NCI-H1417 treated with DMSO at 0.1 percent for 48 hours (cell line): ENCODE measurements around the gene TRAPPC10.

Experiments used
- DNase-seq: peaks from one replicate; lab custom pipeline; 2025; lab: John Stamatoyannopoulos, UW

The TRAPPC10 gene

DNA sequence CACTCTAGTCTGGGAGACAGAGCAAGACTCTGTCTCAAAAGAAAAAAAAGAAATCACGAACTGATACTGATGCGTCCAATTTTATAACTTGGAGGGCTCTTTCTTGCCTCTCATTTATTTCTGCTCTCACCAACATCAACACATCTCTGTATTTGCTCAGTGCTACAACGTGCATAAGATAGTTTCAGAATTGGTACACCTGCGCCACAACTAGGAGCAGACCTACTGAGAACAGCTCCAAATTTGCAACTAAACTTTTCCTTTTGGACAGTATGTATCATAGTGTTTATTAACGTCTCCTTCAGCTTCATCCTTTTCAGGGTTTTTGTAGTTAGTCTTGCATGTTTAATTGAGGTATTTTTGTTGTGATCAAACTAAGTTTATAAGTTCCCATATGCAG is 27.7 kb downstream of the TRAPPC10 start:
- no peak for DNase-seq

DNA sequence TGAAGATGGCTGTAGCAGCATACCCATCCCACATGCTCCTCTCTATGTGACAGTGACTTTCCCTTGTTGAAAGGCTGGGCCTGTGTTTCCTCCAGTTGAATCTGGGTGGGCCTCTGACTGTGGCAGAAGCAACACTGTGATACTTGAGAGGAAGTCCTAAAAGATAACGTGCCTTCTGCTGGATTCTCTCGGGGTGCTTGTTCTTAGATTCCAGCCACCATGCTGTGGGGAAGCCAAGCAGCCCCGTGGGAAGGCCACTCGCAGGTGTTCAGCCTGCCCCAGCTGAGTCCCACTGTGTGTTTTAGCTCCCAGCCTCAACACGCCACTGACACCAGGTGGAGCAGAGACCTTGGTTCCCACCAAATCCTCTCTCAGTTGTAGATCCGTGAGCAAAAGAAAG is 31.5 kb downstream of the TRAPPC10 start:
- no peak for DNase-seq

DNA sequence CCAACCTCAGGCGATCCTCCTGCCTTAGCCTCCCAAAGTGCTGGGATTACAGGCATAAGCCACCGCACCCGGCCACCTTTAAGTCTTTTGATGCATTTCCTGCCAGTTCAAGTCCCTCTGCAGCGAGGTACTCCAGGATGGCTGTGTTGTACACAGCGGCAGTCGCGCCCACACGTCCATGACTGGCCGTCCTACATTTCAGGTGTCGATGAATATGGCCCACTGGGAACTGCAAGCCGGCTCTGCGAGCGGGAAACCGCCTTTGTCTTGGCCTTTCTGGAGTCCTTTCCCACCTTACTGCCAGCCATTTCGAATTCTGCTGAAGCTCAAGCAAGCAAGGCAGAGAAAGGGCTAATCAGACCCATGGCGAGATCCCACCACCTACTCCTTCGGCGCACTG is 34.6 kb downstream of the TRAPPC10 start:
- no peak for DNase-seq

DNA sequence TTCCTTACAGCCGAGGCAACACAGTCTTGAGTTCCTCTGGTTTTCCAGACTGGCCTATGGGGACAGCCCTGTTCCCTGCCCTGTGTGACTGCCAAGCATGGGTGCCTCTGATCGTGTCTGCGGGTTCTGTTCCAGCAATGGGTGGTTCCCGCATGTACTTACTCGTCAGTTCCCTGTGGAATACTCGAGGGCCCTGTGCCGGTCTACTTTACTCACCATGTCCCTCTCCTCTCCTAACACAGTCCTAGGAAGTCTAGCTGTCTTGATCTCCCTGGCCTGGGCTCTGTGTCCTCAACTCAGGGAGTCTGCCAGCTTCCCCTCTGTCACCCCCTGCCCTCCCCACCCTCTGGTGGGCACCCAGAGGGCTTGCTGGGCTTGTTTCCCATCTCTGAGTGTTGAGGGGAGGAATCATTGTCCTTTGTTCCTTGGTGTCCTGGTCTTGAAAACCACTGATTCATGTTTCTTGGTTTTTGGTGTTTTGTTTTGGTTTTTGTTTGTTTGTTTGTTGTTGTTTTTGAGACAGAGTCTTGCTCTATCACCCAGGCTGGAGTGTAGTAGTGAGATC is 36.0 kb downstream of the TRAPPC10 start:
- DNase-seq: no peak

DNA sequence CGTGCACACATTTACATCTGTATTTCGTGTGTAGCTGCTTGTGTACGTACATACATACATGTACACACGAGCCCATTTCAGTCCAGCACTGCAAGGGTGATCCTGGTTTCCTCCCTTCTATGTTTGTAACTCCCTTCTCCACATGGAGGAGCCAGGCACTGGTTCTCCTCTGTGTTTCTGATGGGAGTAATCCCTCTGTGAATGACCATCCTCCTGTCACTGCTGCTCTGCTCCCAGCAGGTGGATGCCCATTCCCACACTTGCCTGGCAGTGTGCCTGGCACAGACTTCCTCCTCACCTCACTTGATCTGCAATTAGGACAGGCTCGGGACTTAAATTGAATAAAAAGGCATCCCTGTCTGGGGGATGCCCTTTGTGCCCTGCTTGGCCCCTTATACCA is 37.1 kb downstream of the TRAPPC10 start:
- no peak for DNase-seq

DNA sequence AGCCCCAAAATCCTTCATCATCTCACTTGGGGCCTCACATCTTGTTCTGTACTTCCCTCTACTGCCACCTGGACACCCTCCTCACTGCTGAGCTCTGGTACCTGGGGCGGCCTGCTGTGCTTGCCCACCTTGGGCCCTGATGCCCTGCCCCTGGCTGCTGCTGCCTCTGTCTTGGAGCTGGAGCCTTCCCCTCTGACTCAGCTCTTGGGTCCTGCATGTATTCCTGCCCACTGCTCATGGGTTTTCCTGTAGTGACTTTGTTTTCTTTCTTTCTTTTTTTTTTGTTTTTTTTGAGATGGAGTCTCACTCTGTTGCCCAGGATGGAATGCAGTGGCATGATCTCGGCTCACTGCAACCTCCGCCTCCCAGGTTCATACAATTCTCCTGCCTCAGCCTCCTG is 37.5 kb downstream of the TRAPPC10 start:
- no peak for DNase-seq

DNA sequence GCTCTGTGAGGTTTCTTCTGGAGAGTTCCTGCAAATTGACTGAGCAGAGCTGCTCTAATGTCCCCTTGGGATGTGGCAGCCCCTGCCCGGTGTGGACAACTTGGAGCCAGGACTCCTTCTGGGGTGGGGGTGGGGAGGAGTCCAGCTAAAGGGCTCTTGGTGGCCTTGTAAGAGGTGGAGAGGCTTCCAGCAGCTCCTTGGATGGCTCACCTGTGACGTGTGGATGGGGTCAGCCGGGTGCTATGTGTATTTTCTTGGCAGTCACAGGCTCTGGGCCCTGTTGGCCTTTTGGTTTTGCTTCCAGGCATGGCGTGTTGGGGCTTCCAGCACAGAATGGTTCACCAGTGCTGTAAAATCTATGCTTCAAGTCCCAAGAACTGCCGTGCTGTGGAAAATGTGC is 38.2 kb downstream of the TRAPPC10 start:
- DNase-seq: no peak

DNA sequence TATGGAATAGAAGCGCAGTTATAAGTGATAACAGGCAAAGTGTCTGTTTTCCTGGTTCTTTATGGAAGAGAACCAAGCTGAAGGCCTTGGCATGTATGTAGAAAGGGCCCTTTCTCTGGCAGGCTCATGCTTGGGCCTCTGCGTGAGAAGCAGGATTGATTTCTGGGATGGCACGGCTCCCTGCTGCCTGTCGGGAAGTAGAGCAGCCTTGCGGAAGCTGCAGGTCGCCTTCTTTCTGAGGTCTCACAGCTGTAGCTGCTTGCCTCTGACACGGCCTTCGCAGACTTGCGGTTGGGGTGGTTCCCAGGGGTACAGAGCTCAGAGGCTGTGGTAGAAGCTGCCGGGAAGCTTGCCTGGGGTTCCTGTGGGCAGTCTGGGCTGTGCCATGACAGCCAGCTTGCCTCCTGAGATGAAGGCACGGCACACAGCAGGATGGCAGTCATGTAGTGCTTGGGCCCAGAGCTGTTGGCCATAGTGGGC is 39.4 kb downstream of the TRAPPC10 start:
- DNase-seq: no peak

DNA sequence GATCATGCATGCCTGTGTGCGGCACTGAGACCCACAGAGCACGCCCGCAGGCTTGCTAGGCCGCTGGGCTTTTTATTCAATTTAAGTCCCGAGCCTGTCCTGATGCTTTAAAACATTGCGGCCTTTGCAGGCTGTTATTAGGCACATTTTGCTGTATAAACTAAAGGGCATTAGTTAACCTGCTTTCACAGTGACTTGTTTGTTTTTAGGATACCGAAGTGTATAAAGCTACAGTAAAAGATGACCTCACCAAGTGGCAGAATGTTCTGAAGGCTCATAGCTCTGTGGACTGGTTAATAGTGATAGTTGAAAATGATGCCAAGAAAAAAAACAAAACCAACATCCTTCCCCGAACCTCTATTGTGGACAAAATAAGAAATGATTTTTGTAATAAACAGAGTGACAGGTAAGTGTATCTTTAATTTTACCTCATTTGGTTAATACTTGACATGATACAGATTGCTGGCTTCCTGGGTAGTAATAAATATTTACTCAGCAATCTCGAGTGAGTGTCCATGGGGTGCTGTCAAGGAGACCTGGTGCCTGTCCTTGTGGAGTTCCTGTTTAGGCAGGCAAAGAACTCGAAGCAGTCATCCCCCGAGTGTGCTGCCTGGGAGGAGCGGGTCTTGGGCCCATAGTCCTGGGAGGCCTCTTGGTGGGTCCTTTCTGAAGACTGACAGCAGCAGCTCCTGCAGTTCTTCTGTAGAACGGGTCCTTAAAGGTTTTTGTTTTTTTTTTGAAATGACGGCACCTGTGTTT is 40.1 kb downstream of the TRAPPC10 start:
- DNase-seq: peak; percentile 36

DNA sequence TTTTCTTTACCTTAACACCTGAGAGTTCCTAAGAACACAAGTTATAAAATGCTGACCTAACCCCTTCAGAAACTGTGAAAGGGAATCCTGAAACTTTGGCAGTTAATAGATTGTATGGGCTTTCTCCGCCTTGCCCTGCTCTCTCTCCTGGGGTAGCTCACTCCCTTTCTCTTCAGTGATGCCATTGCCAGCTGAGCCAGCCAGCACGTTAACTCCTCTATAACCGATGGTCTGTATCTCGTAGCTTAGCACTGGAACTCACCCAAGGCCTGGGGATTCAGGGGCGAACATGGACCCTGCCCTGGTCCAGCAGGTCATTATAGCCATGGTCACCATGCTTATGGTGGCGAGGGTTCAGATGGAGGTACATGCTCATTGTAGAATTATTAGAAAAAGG is 40.7 kb downstream of the TRAPPC10 start:
- DNase-seq: no peak

DNA sequence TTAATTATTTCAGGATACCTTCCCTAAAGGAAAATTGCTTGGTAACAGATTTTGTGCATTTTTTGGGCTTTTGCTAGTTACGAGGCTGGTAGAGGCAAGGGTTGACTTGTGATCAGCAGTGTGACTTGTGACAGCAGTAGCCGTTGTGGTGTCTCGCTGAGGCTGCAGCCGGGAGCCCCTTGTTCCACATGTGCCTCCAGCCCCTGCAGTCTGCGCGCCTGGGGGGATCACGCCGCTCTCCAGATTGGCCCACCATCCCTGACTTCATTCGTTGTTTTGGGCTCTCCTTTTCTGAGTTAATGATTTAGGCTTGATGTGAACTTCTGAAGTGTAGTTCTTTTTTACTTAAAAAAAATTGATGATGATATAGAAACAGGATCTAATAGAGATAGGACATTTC is 41.5 kb downstream of the TRAPPC10 start:
- DNase-seq: no peak

DNA sequence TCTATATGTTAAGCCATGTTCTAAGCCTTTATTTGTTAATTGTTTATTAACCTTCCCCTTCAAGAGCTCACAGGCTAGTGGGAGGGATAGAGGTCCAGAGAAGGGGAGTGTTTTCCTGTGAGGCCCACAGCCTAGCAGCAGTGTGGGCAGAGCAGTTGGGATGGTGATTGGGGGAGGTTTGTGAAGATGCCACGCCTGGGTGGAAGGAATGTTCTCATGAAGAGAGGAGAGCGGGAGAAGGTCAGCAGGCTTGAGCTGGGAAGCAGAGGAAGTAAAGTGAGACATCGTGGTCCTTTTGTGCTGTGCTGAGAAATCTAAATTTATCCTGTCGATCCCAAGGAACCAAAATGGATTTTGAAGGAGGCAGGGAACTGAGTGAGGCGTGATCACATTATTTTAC is 42.6 kb downstream of the TRAPPC10 start:
- no peak for DNase-seq

DNA sequence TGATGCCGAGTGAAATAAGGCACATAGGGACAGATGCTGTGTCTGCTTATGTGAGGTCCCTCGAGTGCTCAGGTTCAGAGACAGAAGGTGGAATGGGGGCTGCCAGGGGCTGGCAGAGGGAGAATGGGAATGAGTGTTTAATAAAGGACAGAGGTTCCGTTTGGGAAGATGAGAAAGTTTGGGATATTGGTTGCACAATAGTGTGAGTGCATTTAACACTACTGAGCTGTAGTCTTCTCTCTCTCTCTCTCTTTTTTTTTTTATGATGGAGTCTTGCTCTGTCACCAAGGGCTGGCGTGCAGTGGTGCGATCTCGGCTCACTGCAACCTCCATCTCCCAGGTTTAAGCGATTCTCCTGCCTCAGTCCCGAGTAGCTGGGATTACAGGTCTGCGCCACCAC is 44.9 kb downstream of the TRAPPC10 start:
- DNase-seq: no peak

DNA sequence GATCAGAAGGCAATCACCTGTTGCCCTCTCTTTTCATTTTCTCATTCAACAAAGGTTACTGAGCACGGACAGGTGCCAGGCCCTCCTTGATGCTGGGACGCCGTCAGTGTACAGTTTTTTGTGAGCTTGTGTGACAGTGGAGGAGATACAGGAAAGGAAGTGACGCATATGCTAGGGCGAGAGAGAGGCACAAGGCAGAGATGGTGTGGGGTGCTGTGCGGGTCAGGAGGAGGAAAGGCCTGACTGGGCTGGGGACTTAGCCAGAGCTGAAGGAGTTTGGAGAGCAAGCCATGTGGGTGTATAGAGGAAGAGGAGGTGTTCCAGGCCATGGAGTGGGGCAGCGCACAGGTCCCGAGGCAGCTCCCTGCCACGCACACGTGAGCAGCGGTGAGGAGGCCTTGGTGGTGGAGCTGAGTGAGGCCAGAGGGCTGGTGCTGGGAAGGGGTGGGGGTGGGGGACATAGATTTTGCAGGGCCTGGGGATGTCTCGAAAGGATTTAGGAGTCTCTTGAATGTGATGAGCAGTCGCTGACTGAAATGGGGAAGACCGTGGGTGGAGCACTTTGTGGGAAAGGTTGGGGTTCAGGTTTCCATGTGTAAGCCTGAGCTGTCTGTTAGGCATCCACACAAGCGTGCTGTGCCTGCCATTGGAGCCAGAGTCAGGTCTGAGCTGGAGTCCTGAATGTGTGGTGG is 46.0 kb downstream of the TRAPPC10 start:
- no peak for DNase-seq

DNA sequence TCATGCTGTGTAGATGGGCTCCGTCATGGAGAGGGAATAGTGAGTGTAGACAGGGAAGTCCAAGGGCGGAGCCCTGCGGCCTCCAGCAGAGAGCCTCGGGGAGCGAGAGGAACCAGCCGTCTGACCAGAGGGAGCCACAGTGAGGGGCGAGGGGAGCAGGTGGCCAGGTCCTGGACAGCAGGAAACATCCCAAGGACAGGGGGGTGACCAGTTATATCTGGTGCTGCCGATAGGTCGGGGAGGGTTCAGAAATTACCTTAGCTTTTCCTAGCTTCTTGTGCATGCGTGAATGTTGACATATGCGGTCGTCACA is 46.5 kb downstream of the TRAPPC10 start:
- DNase-seq: no peak

DNA sequence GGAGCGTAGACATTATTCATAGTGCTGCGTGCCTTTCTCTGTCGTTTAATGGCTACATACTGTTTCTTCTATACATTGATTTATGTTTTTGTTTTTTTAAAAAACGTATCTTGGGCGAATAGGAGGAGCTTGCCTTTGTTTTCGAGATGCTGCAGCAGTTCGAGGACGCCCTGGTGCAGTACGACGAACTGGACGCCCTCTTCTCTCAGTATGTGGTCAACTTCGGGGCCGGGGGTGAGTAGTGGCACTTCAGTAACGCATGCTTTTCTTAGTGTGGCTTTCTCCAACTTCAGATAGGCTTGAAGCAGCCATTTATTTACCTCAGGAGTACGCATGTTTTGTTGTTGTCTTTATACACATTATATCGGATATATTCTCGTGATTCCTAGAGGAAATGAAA is 46.9 kb downstream of the TRAPPC10 start:
- no peak for DNase-seq

DNA sequence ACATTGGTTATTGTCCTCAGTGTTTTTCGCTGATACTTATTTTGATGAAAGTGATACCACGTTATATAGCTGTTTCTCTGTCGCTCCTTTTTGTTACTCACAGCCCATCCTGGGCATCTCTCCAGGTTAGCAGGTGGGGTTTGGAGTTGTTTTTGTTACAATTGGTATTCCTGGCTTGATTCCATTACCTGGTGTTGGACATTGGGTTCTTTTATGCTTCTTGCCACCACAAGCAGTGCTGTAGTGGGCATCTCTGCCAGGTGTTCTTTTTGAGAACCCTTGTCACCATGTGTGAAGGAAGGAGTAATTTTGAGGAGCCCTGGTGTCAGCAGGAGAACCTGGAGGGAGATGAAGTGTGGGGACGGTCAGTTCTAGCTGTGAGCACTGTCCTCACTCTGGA is 47.6 kb downstream of the TRAPPC10 start:
- no peak for DNase-seq

DNA sequence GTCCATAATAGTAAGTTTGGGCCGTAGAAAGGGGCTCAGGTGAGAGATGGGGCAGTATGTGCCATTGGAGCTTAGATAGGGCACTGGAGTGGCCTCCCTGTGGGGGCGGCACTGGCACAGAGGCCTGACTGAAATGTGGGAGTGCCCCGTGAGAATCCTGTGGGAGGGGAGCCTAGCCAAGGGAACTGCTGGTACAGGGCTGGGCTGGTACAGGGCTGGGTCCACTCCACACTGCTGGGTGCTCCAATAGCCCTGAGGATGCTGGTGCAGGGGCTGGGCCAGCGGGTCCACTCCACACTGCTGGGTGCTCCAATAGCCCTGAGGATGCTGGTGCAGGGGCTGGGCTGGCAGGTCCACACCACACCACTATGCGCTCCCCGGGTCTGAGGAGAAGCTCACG is 50.3 kb downstream of the TRAPPC10 start:
- DNase-seq: no peak

DNA sequence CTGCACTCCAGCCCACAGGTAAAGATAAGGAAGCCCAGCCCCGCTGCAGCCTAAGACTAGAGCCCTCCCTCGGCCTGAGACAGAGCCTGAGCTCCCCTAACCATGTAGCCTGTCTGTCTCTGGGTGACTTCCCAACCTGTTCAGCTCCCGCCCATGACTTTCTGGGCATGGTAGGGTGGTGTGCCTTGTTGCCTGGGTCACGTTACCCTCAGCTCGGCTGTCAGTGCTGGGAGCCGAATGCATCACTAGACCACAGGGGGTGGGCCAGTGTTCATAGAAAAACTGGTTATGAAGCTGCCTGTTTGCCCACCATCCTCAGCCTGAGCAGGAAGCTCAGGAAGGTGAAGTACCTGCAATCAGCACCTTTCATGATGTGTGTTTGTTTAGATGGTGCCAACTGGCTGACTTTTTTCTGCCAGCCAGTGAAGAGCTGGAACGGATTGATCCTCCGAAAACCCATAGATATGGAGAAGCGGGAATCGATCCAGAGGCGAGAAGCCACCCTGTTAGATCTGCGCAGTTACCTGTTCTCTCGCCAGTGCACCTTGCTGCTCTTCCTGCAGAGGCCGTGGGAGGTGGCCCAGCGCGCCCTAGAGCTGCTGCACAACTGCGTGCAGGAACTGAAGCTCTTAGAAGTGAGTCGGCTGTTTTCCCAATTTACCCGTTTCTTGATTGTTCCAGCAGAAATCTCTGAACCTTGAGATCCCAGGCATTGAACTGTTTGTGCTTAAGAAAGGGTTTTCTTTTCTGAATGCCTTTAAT is 51.2 kb downstream of the TRAPPC10 start:
- no peak for DNase-seq

DNA sequence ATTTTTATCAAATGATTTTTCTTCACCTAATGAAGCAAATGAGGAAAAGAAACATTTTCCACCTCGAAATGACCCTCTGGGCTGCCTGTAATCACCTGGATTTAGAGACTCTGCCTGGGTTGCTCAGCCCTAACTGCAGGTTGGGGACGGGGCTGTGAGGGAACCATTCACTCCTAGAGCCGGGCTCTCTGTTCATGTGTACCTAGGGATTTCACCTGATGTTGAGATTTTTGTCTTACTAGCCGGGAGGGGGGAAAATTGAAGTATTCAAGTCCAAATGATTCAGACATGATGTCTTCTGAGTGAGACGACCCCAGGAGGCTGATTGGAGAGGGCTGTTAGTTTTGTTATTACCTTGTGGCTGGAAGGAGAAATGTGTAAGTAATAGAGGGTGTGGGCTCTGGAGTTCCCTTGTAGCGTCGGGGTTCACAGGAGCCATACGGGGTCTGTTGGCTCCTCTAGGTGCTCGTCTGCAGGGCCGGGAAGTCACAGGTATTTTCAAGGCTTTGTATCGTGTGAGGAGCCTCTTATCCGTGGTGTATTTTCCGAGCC is 52.8 kb downstream of the TRAPPC10 start:
- DNase-seq: no peak

DNA sequence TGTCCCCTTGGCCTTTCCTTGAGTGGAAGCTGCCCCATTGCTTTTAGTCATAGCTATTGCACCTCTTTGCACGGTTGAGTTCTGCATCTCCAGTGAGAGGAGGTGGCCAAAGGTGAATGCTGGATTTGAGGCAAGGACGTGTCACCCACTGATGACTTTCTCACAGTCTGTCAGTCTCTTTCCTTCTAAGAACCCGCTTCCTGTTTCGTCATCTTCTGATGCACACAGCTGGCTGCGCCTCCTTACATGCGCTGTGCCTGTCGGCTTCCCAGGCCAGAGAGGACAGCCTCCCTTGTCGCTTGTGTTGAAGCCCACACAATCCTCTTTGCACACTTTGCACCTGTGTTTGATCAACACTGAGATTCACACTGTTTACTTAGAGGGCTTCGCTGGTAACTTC is 53.3 kb downstream of the TRAPPC10 start:
- DNase-seq: no peak

DNA sequence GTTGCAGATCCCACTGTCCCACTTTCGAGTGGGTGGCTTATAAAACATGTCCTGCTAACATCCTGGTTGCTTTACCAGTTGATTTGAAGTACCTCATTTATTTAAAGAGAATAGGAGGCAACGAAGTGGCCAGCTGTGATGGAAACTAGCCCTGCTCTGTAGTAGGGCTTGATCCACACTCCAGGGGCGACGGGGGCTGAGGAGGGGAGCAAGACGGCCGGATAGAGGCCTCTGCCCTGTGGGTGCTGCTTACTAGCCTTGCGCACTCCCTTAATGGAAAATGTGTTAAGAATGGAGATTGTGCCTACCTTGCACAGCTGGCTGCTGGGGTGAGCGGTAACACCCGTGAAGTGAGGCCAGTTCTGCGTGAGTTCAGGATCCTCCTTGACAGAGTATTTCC is 54.0 kb downstream of the TRAPPC10 start:
- DNase-seq: no peak
